ENCODE results near the gene PPM1H.
"Not testable (repeated sequence)": the region's sequence is repeated elsewhere in the genome, so short reads cannot be mapped to it uniquely, and the experiment has no call there.

PPM1H gene

GRCh38 chr12:62909340-62909739 is 25.6 kb downstream of the PPM1H start:
- no peak for DNase-seq (ENCODE audit: low spot score)

GRCh38 chr12:62908674-62909073 is 26.3 kb downstream of the PPM1H start:
- no peak for DNase-seq (ENCODE audit: low spot score)

DNA sequence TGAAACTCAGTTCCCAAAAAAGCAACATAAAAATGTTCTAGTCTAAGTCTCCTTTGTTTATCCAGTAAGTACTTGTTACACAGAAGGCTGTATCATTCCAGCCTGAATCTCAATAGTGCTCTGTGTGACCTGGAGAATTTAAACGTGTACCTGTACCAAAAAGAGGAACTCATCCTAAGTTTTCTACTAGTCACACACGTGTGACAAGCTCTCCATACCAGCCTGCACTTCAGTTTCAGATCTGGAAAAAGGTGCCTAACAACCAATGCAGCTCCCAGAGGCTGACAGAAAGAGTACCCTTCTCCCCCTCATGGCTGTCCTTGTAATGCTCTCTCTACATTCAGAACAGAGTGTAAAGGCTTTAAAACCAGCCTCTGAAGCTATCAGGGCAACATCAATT is 27.4 kb downstream of the PPM1H start:
- no peak for DNase-seq (ENCODE audit: low spot score)

GRCh38 chr12:62907078-62907477 is 27.9 kb downstream of the PPM1H start:
- no peak for DNase-seq (ENCODE audit: low spot score)

DNA sequence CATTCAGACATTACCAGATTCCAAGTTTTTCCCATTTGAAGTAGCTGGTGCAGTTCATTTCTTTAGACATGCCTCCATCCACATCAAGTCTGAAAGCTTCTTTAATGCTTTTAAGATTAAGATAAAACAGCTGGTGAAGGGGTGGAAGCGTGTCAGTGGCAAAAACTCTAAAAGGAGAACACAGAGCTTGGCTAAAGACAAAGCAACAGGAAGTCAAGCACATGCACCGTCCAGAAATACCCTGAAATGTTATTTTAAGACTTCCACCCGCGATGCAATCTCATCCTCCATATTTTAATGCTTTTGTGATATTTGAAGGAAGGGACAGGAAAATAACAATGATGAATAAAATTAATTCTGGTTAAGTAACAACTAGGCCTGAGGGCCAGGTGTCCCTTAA is 31.8 kb downstream of the PPM1H start:
- DNase-seq (ENCODE audit: low spot score) = no peak

- DNase-seq (ENCODE audit: low spot score) = no peak
Observed at GRCh38 chr12:62900686-62901272, 34.2 kb downstream of the PPM1H start.

GRCh38 chr12:62899568-62900390 is 35.2 kb downstream of the PPM1H start:
- DNase-seq (ENCODE audit: low spot score) = no peak

- no peak for DNase-seq (ENCODE audit: low spot score)
Observed at GRCh38 chr12:62898526-62898925, 36.4 kb downstream of the PPM1H start.

GRCh38 chr12:62895351-62895877 is 39.5 kb downstream of the PPM1H start:
- DNase-seq (ENCODE audit: low spot score) = no peak

GRCh38 chr12:62893276-62893675 is 41.7 kb downstream of the PPM1H start:
- DNase-seq (ENCODE audit: low spot score) = no peak

- no peak for DNase-seq (ENCODE audit: low spot score)
Observed at GRCh38 chr12:62891805-62892549, 43.0 kb downstream of the PPM1H start.

- no peak for DNase-seq (ENCODE audit: low spot score)
Observed at GRCh38 chr12:62888454-62889110, 46.4 kb downstream of the PPM1H start.

- no peak for DNase-seq (ENCODE audit: low spot score)
Observed at GRCh38 chr12:62886796-62887195, 48.2 kb downstream of the PPM1H start.

- no peak for DNase-seq (ENCODE audit: low spot score)
Observed at GRCh38 chr12:62885242-62885641, 49.7 kb downstream of the PPM1H start.

DNA sequence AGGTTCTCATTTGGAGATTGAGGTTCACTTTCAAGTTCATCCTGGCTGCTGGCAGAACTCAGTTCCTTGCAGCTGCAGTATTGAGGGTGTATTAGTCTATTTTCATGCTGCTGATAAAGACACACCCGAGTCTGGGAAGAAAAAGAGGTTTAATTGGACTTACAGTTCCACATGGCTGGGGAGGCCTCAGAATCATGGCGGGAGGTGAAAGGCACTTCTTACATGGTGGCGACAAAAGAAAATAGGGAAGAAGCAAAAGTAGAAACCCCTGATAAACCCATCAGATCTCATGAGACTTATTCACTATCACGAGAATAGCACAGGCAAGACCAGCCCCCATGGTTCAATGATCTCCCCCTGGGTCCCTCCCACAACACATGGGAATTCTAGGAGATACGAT is 50.1 kb downstream of the PPM1H start:
- not testable (repeated sequence) for DNase-seq (ENCODE audit: low spot score)

DNA sequence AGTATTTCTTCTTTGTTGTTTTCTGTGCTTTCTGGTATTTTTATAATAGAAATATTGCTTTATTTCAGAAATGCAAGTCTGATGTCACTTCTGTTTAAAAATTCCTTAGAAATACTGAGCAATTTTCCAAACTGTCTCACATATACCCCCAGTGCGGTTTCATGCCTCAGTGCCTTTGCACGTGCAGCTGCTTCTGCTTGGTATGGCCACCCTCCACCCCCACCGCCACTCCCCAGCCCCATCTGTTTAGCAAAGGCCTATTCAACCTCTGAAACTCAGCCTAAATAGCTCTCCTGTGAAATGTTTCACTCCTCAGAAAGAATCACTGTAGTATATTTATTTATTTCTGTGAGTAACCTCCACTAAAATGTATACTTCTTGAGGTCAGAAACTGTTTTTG is 52.3 kb downstream of the PPM1H start:
- DNase-seq (ENCODE audit: low spot score) = no peak

DNA sequence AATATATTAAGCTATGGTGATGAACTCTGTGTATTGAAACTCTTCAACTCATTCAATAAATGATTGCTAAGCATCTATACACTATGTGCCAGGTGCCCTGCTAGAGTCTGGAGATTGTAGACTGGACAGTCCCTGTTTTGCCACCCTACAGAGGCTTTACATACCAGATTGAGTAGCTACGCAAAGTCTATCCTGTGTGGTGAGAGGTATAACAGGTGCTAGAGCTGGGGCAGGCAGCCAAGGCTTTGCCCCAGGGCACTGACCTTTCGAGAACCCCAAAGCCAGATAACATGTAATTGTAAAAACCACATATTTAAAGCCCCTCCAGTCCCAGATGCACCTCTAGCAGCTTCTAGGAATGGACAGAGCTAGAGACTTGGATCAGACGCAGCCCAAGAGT is 52.8 kb downstream of the PPM1H start:
- DNase-seq (ENCODE audit: low spot score) = no peak

DNA sequence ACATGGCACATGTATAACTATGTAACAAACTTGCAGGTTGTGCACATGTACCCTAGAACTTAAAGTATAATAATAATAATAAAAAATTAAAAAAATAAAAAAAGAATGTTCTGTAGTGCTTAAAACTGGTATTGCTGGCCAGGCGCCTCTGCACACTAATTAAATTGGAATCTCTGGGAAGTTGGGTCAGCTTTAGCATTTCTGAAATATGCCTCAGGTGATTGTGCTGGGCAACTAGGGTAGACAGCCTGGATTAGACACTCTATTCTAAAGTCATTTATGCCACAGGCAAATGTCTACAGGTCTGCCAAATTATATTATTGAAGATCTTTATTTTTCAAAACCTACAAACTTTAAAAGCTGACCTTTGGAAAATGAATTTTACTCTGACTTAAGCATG is 55.3 kb downstream of the PPM1H start:
- DNase-seq (ENCODE audit: low spot score) = no peak

DNA sequence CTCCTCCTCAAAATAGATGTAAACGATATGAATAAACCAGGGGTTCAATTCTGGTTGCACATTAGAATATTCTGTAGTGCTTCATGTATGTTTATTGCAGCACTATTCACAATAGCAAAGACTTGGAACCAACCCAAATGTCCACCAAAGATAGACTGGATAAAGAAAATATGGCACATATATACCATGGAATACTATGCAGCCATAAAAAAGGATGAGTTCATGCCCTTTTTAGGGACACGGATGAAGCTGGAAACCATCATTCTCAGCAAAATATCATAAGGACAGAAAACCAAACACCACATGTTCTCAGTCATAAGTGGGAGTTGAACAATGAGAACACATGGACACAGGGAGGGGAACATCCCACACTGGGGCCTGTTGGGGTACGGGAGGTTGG is 55.7 kb downstream of the PPM1H start:
- DNase-seq (ENCODE audit: low spot score) = not testable (repeated sequence)

- no peak for DNase-seq (ENCODE audit: low spot score)
Observed at GRCh38 chr12:62878211-62878610, 56.7 kb downstream of the PPM1H start.

GRCh38 chr12:62876938-62877548 is 57.9 kb downstream of the PPM1H start:
- no peak for DNase-seq (ENCODE audit: low spot score)
